Ascending aorta (tissue), 2 donors: ENCODE results near the gene TMEM240. TPM values are rescaled to one million over a fixed set of nuclear protein-coding genes. Genes with fewer than 3 reads are reported as not detected.
A peak's percentile ranks its signal among the peaks of the same experiment; 100 is the strongest.

Source experiments
- DNase-seq, 2 donors: peaks; one replicate each; pipeline ENCODE4 v3.0.0-alpha.2; 2019; ENCODE audit warnings: low spot score in 2 of 2
- H3K27ac ChIP-seq, 2 donors: fragments of 200-600 bp; sonication (generic); one replicate each; pipeline ENCODE4 v1.5.1; 2016 to 2017; ENCODE audit warnings: mild to moderate bottlenecking in 1 of 2
- H3K27me3 ChIP-seq: fragments of 200-600 bp; sonication (generic); one replicate; pipeline ENCODE4 v1.5.1; 2017
- H3K36me3 ChIP-seq, 2 donors: fragments of 200-600 bp; sonication (generic); one replicate each; pipeline ENCODE4 v1.5.1; 2016
- H3K4me1 ChIP-seq, 2 donors: fragments of 200-600 bp; sonication (generic); one replicate each; pipeline ENCODE4 v1.5.1; 2016 to 2017; ENCODE audit warnings: mild to moderate bottlenecking in 1 of 2
- H3K4me3 ChIP-seq, 2 donors: fragments of 200-600 bp; sonication (generic); one replicate each; pipeline ENCODE4 v1.5.1; 2016 to 2017; ENCODE audit warnings: mild to moderate bottlenecking in 1 of 2
- H3K9me3 ChIP-seq, 2 donors: fragments of 200-600 bp; sonication (generic); one replicate each; pipeline ENCODE4 v1.5.1; 2016
- CTCF ChIP-seq, 3 experiments: fragments of 200-600 bp in 2 of 3; fragments of 450-650 bp in 1 of 3; sonication (generic) in 2 of 3; IDR thresholded peaks; one replicate each; pipeline ENCODE4 v1.5.1; 2016 to 2019; ENCODE audit warnings: antibody characterized with exemption in 3 of 3, mild to moderate bottlenecking in 1 of 3, moderate library complexity in 1 of 3
- intact Hi-C: fragments of 100-400 bp; cut with DNase I; formaldehyde crosslinking; loops from one replicate; pipeline ENCODE4 v1.15.1; 2023
- total RNA-seq: library from RNA; depleted of rRNA; stranded (reverse); fragments of >200 nt; gene quantifications from one replicate; pipeline ENCODE4 v1.1.0, GENCODE V29; 2016

Gene TMEM240
- total RNA-seq, 1 donor from 2014 or later: not detected

GRCh38 chr1:1550591-1551432 is 10.4 kb upstream of the TMEM240 start:
- intact Hi-C loops: no loop called here
- peak overlapping the region in 1 of 2 donors; percentile 30 for H3K27ac ChIP-seq
- peak in 1 of 3 experiments; percentile 4 for TF ChIP-seq CTCF (IDR thresholded peaks at IDR 0.05)
- H3K36me3 ChIP-seq: peaks cover 0 to 2% of the 10 kb centered on the region in 2 donors
- no peaks in the 10 kb centered on the region for H3K4me1 ChIP-seq
- DNase-seq: no peak
- no peaks in the 10 kb centered on the region for H3K27me3 ChIP-seq
- no peak overlapping the region for H3K4me3 ChIP-seq
- H3K9me3 ChIP-seq: no peaks in the 10 kb centered on the region

GRCh38 chr1:1550087-1550486 is 9.7 kb upstream of the TMEM240 start:
- Histone ChIP-seq H3K9me3 (no peaks in the 10 kb centered on the region), H3K27me3 (no peaks in the 10 kb centered on the region), H3K4me3 (no peak overlapping the region), H3K27ac (peak overlapping the region in 1 of 2 donors; percentile 30), H3K4me1 (no peaks in the 10 kb centered on the region), H3K36me3 (peaks cover 0 to 2% of the 10 kb centered on the region in 2 donors)
- DNase-seq: no peak
- TF ChIP-seq CTCF (IDR thresholded peaks at IDR 0.05): no peak
- intact Hi-C loops: no loop called here

GRCh38 chr1:1548591-1548990 is 8.2 kb upstream of the TMEM240 start:
- H3K27me3 ChIP-seq: no peaks in the 10 kb centered on the region
- H3K4me3 ChIP-seq: no peak overlapping the region
- H3K36me3 ChIP-seq: no peaks in the 10 kb centered on the region
- no peaks in the 10 kb centered on the region for H3K4me1 ChIP-seq
- TF ChIP-seq CTCF (IDR thresholded peaks at IDR 0.05): no peak
- no peak for DNase-seq
- H3K9me3 ChIP-seq: no peaks in the 10 kb centered on the region
- H3K27ac ChIP-seq: no peak overlapping the region
- intact Hi-C loops: no loop called here

- intact Hi-C loops: no loop called here
- H3K4me3 ChIP-seq: no peak overlapping the region
- no peak overlapping the region for H3K27ac ChIP-seq
- DNase-seq: no peak
- no peak for TF ChIP-seq CTCF (IDR thresholded peaks at IDR 0.05)
- peaks cover 0 to 6% of the 10 kb centered on the region in 2 donors for H3K36me3 ChIP-seq
- H3K27me3 ChIP-seq: no peaks in the 10 kb centered on the region
- H3K4me1 ChIP-seq: no peaks in the 10 kb centered on the region
- no peaks in the 10 kb centered on the region for H3K9me3 ChIP-seq
Observed at GRCh38 chr1:1547476-1547875, 7.1 kb upstream of the TMEM240 start.

- intact Hi-C loops: no loop called here
Observed at GRCh38 chr1:1547011-1547410, 6.6 kb upstream of the TMEM240 start.

More at GRCh38 chr1:1547011-1547410, 6.6 kb upstream of the TMEM240 start:
- H3K36me3 ChIP-seq: peaks cover 0 to 8% of the 10 kb centered on the region in 2 donors
- no peak overlapping the region for H3K27ac ChIP-seq
- no peak for DNase-seq
- no peaks in the 10 kb centered on the region for H3K27me3 ChIP-seq
- no peak for TF ChIP-seq CTCF (IDR thresholded peaks at IDR 0.05)
- H3K4me1 ChIP-seq: no peaks in the 10 kb centered on the region
- no peak overlapping the region for H3K4me3 ChIP-seq
- no peaks in the 10 kb centered on the region for H3K9me3 ChIP-seq
